ENCODE results near the gene RAB12.
"Not testable (repeated sequence)": the region's sequence is repeated elsewhere in the genome, so short reads cannot be mapped to it uniquely, and the experiment has no call there.

Gene RAB12, protein sequence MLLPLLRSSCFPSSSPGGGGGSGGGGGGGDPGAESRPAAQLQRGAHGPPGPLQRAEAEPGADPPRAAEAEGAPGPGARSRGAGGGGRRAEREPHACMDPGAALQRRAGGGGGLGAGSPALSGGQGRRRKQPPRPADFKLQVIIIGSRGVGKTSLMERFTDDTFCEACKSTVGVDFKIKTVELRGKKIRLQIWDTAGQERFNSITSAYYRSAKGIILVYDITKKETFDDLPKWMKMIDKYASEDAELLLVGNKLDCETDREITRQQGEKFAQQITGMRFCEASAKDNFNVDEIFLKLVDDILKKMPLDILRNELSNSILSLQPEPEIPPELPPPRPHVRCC

DNA sequence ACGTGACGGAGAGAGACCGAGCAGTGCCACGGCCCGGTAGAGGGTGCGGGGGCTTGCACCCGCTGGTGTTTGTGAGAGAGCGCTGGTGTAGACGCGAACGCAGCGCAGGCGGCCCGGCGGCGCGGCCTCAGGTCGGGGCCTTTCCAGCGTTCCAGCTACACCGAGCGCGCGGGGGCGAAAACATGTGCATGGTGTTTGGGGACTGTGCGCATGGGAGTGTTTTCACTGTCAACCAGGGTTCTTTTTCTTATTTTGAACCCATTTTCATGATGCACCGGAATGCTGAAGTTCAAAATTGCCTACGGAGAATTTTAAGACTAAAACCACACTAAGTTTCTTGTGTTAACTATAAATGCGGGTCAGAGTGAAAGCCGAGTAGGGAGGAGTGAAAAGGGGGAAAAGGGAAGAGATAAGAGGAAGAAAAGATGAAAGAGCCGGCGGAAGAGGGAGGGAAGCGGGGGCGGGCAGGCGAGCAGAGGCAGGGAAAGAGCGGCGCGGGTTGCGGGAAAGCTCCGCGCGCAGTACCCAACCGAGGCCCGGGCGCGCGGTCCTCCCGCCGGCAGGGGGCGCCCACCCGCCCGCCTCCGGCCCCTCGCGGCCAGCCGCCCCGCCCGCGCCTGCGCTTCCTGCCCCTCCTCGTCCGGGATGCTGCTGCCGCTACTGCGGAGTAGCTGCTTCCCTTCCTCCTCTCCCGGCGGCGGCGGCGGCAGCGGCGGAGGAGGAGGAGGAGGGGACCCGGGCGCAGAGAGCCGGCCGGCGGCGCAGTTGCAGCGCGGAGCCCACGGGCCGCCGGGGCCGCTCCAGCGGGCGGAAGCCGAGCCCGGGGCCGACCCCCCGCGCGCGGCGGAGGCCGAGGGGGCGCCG lies at the start of gene RAB12:
Gene RAB12 (plus strand): TSS at position 643 of the 864 bp plus-strand sequence. CDS start 3 bp downstream, at position 646.
- DNase-seq = peak; percentile 64

DNA sequence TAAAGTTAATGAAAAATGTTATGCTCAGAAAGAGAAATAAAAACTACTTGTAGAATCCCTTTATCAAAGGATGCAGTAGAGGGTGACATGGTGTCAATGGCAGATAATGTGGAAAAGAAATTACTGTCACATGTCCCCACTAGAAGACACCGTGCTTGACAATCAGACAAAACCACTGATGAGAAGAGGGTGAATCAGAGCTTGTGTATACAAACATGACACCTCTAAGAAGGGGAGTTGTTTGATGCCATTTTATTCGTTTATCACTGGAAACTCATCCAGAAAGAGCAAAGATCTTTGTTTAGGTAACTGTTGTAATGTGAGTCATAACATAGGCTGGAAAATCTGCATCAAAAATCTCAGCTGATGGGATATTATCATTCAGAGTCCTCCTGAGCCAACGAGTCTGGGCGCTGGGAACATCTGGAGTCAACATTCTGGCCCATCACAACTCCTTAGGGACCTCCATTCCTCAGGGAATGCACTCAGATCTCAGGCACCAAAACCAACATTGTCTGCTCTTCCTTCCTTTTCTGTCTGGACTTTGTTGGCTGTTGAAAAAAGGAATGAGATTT lies 49.5 kb upstream of the RAB12 start:
- DNase-seq = no peak

DNA sequence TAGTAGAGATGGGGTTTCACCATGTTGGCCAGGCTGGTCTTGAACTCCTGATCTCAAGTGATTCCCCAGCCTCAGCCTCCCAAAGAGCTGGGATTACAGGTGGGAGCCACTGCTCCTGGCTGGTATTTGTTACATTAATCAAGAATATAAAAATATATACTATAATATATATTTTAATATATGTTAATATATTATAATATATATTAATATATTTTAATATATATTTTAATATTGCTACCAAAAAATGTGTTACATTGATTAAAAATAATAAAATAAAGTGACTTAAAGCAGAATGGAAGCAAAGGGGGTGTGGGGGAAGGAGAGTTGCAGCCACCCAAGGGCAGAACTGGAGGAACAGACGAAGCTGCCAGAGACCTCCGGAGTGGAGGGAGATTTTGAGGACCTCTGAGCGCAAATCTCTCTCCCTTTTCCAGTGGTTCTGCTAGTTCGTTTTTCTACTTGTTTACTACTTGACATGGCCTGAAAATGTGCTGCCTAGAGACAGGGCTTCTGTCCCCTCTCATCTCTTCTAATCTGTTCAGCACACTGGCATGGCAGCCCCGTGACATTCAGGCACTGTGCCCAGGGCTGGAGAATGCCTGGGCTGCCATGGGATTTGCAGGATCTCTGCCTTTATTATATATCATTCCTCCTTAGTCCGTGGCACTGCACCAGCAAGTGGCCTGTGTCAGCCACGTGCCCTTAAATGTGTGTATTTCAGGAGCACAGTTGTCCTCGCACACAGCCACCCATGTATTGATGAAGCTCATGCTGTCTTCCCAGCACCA lies 47.9 kb upstream of the RAB12 start:
- DNase-seq = no peak

DNA sequence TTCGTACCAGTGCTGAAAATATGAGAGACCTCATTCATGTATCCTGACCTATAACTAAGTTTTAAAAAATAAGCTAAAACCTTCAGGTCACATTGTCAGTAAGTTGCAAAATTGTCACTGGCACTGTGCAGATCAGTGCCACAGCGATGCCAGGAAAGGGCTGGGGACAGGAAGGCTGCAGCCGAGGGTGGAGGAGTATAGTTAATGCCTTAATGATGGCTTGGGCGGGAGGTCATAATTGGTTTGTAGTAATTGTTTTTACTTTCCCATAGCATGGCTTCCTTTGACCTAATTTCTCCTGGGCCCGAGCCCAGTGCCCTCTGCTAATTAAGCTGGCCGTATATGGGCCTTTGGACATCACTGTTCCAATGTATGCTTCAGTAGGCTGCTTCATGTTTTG lies 47.2 kb upstream of the RAB12 start:
- DNase-seq = no peak

DNA sequence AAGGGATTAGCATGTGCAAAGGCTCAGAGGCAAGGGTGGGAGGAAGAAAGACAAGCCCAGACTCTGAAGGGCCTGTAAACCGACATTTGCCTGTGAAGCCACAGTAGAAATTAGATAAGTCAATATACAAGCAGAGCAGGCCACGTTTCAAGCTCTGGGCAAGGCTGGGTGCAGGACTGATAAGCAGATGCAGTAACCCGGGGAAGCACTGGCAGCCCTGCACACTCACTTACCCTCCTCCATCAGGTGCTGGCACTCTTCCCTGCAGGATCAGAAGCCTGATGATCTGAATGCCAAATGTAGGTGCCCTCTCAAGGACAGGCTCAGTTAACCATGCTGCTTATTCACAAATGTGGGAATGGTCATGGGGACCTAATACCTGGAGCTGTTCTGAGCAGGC lies 46.3 kb upstream of the RAB12 start:
- no peak for DNase-seq

DNA sequence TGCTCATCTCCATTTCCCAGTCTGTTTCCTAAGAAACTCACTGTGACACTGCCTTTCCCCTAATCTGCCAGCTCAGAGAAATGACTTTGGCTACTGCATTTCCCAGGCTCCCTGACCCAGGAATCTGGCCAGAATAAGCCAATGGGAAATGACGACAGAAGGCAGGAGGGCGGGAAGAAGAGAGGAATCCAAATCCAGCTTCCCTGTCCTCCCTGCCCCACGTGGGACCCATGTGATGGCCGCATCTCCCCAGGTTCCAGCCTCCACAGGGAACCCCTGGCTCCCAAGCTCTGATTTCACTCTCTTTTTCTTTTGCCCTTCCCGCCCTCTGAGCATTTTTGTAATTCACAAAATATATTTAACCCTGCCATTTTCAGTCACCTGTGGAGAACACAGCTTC lies 37.8 kb upstream of the RAB12 start:
- DNase-seq = no peak

DNA sequence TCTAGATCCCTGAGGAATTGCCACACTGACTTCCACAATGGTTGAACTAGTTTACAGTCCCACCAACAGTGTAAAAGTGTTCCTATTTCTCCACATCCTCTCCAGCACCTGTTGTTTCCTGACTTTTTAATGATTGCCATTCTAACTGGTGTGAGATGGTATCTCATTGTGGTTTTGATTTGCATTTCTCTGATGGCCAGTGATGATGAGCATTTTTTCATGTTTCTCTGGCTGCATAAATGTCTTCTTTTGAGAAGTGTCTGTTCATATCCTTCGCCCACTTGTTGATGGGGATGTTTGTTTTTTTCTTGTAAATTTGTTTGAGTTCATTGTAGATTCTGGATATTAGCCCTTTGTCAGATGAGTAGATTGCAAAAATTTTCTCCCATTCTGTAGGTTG lies 35.5 kb upstream of the RAB12 start:
- not testable (repeated sequence) for DNase-seq

DNA sequence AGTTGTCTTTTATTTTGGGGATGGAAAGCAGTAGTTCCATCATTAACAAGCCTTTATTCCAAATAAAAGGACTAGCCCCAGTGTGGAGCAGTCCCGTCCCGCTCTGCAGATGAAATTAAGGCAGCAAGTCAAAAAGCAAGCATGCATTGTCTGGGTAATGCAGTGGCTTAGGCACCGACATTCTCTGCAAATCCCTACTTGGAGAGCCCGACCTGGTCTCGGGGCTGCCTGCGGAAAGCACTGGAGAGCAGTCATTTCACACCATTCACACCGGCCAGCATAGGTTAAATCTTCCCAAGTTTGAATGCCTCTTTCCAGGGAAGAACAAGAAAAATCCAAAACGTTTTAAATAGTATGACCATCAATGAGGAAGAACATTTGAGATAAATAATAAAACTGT lies 24.4 kb upstream of the RAB12 start:
- no peak for DNase-seq

DNA sequence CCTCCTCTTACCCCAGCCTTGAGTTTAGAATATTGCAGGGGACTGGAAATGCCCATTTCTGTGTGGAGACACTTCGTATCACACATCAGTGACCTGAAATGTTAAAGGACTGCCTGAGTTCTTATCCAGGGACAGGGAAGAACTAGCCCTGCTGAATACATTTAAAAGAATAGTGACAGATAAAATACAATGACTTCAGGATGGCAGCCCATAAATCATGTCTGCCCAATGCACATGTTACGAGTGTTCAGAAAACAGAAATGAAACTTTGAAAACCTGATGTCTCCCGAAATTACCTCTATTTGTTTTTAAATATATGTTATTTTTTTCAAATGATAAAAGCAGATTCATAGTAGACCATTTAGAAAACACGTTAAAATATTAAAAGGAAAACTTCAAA lies 22.3 kb upstream of the RAB12 start:
- peak; percentile 36 for DNase-seq

DNA sequence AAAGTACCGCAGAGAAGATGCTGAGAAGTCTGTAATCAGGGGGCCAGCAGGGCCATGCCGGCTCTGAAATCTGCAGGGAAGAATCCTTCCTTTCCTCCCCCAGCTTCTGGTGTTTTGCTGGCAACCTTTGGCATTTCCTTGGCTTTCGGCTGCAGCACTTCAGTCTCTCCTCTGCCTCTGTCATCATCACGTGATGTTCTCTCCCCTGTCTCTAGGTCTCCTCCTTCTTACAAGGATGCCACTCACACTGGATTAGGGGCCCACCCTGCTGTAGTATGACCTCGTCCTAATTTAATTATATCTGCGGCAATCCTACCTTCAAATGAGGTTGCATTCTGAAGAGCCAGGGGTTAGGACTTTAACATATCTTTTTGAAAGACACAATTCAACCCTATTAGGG lies 13.8 kb upstream of the RAB12 start:
- DNase-seq = no peak

DNA sequence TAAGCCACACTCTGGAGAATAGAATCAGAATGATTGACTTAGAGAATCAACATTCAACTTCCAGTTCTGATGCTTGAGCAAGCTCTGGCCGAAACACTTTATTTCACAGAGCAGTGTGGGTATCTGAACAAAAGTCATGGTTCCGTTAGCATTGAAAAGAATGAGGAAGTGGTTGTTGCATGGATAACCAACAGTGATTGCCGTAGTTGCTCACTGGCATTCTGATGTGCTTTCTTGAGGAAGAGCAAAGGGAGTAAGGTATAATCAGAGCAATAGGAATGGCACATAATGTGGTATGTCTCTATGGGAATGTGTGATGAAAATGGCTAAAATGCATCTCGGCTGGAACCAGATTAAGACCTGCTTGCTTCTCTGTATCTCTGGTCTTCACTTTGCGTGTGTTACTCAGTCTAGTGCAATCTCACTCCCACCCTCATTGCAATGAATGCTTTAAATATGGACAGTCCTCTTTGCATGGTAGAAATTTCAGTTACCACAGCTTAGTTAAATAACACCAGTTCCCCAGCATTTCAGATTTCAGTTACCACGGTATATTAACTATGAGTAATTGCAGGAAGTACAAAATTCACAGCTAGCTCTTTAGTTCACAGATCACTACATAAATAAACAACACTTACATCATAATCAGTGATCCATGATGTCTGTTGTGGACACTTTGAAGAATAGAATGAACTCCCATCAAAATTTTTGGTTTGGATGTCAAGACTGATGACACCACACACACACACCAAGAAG lies 7.8 kb upstream of the RAB12 start:
- DNase-seq = peak; percentile 91

DNA sequence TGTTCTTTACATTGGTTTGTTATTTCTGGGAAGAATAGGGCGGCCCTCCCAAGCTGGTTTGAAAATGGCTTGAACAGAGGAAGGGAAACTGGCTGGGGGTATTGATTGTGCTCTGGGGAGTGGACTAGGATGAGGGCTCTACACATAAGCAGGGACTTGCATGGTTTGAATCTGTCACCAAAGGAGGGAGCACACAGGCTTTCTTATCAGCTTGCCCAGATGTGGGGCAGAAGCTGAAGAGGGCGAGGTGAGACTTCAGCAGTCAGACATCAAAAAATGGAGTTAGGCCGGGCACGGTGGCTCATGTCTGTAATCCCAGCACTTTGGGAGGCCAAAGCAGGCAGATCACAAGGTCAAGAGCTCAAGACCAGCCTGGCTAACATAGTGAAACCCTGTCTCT lies 7.2 kb upstream of the RAB12 start:
- DNase-seq = no peak

DNA sequence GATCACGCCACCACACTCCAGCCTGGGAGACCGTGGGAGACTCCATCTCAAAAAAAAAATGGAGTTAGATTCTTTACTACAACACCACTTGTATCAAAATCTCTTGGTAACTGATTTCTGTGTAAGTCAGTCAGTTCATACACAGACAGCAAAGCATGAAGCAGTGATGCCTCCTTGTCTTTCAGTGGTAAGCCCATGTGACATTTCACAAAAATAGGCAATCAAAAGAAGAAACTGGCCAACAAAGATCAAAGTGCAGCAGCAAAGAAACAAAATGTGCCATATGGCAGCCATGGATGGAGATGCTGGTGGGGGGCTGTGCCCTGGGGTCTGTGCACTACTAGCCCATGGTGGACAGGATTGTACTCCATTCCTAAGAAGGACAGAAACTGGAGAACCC lies 6.7 kb upstream of the RAB12 start:
- no peak for DNase-seq

DNA sequence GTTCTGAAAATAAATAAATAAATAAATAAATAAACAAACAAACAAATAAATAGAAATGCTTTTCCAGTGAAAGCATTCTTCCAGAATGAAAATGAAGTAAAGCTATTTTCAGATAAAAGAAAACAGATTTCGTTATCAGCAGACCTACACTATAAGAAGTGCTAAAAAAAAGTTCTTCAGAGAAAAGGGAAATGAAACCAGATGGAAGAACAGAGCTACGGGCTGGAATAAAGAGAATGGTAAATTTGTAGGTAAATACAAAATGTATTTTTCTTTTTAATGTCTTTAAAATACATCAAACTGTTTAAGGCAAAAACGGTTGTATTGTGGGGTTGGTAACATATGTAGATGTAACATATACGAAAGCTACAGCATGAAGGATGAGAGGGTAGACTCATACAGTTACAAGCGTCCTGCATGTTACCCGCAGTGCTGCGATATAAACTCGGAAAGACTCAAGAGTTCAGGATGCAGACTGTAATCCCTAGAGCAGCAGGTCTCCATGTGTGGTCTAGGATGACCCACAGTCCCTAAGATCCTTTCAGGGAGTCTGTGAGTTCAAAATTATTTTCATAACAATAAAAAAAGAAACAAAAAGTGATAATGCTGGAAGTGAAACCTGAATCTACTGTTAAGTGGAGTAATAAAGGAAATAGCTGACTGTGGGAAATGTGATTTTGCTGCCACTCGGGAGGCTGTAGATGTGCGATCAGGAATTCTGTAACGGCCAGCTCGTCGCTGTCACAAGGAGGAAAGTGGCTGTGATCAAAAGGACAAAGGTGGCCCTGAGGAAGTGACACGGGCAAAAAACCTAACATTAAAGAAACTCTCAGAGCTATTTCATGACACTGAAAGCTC lies 5.3 kb upstream of the RAB12 start:
- peak; percentile 71 for DNase-seq

DNA sequence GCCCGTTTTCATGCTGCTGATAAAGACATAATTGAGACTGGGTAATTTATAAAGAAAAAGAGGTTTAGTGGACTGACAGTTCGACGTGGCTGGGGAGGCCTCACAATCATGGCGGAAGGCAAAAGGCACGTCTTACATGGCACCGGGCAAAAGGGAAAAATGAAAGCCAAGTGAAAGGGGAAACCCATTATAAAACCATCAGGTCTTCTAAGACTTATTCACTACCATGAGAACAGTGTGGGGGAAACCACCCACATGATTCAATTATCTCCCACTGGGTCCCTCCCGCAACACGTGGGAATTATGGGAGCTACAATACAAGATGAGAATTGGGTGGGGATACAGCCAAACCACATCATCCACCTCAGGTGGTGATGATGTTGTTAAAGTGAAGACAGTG lies 3.3 kb upstream of the RAB12 start:
- DNase-seq = no peak

DNA sequence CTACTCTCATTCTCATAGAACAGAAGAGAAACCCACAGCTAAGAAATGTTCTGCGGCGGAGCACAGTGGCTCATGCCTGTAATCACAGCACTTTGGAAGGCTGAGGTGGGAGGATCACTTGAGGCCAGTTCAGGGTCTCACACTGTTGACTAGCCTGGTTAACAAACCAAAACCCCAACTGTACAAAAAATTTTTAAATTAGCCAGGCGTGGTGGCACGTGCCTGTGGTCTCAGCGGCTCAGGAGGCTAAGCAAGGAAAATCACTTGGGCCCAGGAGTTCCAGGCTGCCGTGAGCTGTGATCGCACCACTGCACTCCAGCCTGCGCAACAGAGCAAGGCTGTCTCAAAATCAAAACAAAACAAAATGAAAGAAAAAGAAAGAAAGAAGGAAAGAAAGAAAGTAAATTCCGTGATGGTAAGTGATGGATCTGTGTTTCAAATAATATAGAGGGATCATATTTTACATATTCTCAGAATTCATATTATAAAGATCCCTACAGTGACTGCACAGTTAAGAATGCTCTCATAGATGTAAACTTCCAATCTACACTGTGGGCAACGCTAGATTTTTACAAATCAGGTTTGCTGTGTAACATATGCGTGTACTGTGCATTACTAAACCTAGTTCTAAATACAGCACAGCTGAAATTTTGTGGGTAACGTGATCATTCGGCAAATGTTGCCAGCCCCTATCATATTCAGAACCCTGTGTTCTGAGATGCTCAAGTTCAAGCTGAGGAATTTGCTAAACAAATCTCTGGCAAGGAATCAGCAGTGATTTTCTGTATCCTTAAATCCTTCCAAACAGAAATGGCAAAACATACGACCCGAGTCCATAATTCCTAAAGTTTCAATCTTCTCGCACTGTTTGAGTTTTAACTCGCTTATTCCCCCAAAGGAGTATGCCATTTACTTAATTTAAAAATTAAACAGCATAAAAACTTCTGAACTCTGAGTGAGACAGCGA lies 1.2 kb upstream of the RAB12 start:
- DNase-seq = no peak

DNA sequence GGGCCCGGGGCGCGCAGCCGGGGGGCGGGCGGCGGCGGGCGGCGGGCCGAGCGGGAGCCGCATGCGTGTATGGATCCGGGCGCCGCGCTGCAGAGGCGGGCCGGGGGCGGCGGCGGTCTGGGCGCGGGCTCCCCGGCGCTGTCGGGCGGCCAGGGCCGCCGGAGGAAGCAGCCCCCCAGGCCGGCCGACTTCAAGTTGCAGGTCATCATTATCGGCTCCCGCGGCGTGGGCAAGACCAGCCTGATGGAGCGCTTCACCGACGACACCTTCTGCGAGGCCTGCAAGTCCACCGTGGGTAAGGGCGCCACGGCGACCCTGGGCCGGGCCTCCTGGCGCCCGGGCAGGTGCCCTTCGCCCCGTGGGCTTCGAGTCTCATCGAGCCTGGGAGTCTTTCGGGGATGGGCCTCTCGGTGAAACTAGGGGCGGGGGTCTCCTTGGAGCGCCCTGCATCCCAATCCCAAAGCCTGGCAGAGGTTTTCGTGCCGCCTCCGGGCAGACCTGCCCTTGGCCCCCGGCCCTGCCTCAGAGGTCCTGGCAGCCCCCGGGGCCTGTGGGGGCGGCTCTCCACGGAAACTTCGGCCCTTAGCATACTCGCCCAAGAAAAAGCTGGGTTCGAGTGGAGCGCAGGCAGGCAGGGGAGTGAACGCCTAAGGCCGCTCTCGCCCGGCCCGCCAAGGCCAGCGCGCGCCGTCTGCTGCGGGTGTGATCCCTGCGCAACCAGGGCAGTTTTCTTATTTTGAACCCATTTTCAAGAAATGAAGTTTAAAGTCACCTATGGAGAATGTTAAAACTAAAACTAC lies 622 bp downstream of the RAB12 start:
- DNase-seq = no peak

DNA sequence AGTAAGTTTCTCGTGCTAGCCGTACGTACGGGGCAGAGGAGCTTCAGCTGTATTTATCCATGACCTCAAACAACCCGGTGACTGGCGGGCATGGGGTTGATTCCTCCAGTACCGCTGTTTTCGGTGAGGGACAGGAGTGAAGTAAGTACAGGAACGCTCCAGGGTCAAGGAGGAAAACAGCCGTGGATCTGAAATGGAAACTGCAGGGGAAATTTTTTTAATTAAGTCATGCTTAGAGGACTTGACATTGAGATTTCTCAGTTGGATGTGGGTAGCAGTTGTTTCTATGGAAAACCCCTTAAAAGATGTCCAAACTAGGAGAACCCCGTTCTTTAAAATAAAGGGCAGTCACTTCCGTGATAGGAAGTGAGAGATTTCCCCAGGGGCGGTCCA lies 1.2 kb downstream of the RAB12 start:
- DNase-seq = no peak

DNA sequence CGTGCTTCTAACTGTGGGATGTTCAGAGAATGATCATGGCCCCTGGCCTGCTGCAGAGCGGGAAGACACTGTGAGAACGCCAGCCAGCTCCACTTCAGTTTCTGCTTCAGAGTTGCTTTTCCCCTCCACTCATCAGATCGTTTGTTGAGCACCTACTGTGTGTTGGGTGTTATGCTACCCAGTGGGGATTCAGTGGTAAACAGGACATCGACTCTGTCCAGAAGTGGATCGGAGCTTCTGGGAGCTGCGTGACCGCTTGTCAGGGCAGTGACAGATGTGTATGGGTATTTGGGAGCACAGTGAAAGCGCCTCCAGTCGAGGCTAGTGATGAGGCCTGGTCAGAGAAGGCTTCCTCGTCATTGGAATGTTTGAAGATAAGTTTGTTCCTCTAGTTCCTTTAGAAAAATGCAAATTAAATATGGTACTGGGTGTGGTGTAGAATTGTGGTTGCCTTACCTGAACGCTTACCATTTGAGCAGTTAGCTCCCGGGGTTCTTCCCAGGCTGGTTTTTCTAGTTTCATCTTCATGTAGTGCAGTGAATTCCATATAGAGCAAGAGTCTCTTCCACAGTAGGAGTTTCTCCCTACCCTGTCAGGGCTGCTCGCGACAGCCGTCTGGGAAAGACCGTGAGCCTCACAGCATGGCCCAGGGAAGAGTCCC lies 2.8 kb downstream of the RAB12 start:
- DNase-seq = no peak

Measured in MV-4-11 (cell line).